Panc1 (cell line): ENCODE measurements around the gene ARMC2.

Source experiments
- POLR2AphosphoS5 ChIP-seq: IDR thresholded peaks from 2 replicates; pipeline ENCODE4 v1.6.1; 2012; ENCODE audit warnings: mild to moderate bottlenecking, low read depth, low read length, moderate library complexity
- SIN3A ChIP-seq: IDR thresholded peaks from 2 replicates; pipeline ENCODE4 v1.6.1; 2012; ENCODE audit warnings: low read depth, mild to moderate bottlenecking, low read length, moderate library complexity, borderline replicate concordance; ENCODE audit not compliant: insufficient read depth
- TCF7L2 ChIP-seq: IDR thresholded peaks from 2 replicates; pipeline ENCODE4 v1.6.1; 2011; ENCODE audit warnings: mild to moderate bottlenecking, low read depth, low read length, inconsistent platforms
- TF ChIP-seq, protein P1 (sequence below): fragments of 450-650 bp; IDR thresholded peaks from 2 replicates; pipeline ENCODE4 v1.5.1; 2017; ENCODE audit warnings: mild to moderate bottlenecking
- TF ChIP-seq, protein P2 (sequence below), 2 experiments: IDR thresholded peaks; 2 replicates each; pipeline ENCODE4 v1.6.1; 2011 to 2012; ENCODE audit warnings: low read depth in 2 of 2, control low read depth in 1 of 2, low read length in 1 of 2, mild to moderate bottlenecking in 1 of 2, moderate library complexity in 1 of 2; ENCODE audit not compliant: insufficient read depth in 1 of 2

DNA sequence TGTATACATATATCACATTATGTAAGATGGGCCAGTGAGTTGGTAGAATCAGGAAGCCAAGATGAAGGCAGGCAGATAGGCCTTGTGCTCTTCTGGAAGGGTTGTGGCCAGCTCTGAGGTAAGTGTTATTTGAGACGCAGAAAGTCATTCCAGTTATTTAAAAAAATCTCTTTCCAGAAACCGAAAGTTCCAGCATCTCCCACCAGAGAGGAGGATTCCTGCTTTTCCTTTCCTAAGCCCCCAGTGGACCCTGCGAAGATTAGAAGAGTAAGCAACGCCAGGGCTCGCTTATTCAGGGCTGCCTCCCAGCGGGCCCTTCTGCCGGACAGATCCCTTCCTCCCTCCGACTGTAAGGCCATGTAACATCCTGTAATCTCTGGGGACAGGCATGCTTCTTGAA, 20.4 kb downstream of the ARMC2 start:
- TF ChIP-seq, protein P1, sequence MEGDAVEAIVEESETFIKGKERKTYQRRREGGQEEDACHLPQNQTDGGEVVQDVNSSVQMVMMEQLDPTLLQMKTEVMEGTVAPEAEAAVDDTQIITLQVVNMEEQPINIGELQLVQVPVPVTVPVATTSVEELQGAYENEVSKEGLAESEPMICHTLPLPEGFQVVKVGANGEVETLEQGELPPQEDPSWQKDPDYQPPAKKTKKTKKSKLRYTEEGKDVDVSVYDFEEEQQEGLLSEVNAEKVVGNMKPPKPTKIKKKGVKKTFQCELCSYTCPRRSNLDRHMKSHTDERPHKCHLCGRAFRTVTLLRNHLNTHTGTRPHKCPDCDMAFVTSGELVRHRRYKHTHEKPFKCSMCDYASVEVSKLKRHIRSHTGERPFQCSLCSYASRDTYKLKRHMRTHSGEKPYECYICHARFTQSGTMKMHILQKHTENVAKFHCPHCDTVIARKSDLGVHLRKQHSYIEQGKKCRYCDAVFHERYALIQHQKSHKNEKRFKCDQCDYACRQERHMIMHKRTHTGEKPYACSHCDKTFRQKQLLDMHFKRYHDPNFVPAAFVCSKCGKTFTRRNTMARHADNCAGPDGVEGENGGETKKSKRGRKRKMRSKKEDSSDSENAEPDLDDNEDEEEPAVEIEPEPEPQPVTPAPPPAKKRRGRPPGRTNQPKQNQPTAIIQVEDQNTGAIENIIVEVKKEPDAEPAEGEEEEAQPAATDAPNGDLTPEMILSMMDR, result no peak
- TF ChIP-seq, protein P2, sequence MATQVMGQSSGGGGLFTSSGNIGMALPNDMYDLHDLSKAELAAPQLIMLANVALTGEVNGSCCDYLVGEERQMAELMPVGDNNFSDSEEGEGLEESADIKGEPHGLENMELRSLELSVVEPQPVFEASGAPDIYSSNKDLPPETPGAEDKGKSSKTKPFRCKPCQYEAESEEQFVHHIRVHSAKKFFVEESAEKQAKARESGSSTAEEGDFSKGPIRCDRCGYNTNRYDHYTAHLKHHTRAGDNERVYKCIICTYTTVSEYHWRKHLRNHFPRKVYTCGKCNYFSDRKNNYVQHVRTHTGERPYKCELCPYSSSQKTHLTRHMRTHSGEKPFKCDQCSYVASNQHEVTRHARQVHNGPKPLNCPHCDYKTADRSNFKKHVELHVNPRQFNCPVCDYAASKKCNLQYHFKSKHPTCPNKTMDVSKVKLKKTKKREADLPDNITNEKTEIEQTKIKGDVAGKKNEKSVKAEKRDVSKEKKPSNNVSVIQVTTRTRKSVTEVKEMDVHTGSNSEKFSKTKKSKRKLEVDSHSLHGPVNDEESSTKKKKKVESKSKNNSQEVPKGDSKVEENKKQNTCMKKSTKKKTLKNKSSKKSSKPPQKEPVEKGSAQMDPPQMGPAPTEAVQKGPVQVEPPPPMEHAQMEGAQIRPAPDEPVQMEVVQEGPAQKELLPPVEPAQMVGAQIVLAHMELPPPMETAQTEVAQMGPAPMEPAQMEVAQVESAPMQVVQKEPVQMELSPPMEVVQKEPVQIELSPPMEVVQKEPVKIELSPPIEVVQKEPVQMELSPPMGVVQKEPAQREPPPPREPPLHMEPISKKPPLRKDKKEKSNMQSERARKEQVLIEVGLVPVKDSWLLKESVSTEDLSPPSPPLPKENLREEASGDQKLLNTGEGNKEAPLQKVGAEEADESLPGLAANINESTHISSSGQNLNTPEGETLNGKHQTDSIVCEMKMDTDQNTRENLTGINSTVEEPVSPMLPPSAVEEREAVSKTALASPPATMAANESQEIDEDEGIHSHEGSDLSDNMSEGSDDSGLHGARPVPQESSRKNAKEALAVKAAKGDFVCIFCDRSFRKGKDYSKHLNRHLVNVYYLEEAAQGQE (IDR thresholded peaks at IDR 0.05; ENCODE audit: insufficient read depth in 1 of 2, low read depth in 2 of 2, low read length in 1 of 2), result no peak
- TF ChIP-seq POLR2AphosphoS5 (no peak), TCF7L2 (no peak), SIN3A (no peak)
